Fibroblast of peridontal ligament (primary cell): ENCODE data around the gene KRTAP4-12.
A peak's percentile ranks its signal among the peaks of the same experiment; 100 is the strongest.
"Not testable (repeated sequence)": the region's sequence is repeated elsewhere in the genome, so short reads cannot be mapped to it uniquely, and the experiment has no call there.

Experiments used
- DNase-seq: peaks from one replicate; pipeline ENCODE4 v3.0.0-alpha.2; 2010; ENCODE audit errors: extremely low read depth

KRTAP4-12 gene

DNA sequence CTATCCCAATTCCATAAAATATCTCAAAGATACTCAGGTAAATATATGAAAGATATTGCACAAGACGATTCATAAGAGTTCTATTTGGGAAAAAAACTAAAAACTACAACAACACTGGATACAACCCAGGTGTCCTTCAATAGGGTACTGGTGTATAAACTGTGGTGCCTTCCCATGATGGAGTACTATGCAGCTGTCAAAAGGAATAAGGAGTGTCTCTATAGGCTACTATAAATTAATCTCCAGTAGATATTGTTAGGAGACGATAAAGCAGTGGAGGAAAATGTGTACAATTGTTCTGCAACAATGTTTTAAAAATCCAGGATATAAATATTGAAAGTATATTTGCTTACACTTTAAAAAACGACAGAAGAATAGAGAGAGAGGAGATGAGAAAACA, 2.4 kb upstream of the KRTAP4-12 start:
- DNase-seq, result no peak

DNA sequence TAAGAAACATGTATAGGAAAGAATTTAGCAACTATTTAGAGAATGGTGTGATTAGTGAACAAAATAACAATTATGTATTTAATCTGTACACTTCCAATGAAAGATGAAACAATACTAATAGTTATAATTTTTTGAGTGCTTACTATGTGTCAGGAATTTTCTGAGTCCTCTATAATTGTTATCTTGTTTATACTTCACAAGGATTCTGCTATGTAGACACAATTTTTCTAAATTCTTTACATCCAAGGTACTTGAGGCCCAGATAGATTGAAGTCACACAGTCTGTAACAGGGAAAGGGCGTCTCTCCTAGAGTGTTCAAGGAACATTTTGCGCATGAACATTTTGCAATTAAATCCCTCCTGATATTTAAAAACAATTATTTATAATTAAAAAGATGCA, 1.1 kb upstream of the KRTAP4-12 start:
- DNase-seq, result no peak

DNA sequence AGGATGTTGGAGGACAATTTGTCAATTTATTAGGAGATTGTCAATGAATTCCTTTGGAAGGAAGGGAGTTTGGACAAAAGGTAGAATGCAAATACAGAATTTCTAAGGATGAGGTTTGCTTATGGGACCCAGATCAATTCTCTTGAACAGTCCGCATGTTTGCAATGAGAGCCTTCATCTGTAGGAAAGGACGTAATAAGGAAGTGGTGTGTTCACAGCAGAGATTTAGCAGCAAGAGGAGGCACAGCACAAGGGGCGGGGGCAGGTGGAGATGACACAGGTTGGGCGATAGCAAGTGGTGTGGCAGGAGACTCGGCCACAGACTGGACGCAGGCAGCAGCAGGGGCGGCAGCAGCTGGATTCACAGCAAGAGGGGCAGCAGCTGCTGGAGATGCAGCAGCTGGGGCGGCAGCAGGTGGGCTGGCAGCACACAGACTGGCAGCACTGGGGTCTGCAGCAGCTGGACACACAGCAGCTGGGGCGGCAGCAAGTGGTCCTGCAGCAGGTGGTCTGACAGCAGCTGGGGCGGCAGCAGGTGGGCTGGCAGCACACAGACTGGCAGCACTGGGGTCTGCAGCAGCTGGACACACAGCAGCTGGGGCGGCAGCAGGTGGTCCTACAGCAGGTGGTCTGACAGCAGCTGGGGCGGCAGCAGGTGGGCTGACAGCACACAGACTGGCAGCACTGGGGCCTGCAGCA, 541 bp downstream of the KRTAP4-12 start:
- not testable (repeated sequence) for DNase-seq

DNA sequence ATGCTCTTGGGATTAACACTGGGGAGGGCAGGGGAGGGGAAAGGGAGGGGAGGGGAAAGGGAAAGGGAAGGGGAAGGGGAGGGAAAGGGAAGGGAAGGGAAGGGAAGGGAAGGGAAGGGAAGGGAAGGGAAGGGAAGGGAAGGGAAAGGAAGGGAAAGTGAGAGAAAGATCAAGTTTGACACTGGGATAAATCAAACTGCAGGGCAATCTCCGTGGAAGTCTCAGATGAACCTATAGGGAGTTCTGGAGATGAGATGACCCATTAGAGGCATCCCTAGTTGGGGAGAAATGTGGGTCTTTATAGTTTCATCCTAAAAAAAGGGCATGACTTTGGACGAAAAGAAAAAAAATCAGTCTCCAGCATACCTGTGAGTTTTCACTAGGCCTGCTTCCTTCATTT, 2.2 kb downstream of the KRTAP4-12 start:
- no peak for DNase-seq

DNA sequence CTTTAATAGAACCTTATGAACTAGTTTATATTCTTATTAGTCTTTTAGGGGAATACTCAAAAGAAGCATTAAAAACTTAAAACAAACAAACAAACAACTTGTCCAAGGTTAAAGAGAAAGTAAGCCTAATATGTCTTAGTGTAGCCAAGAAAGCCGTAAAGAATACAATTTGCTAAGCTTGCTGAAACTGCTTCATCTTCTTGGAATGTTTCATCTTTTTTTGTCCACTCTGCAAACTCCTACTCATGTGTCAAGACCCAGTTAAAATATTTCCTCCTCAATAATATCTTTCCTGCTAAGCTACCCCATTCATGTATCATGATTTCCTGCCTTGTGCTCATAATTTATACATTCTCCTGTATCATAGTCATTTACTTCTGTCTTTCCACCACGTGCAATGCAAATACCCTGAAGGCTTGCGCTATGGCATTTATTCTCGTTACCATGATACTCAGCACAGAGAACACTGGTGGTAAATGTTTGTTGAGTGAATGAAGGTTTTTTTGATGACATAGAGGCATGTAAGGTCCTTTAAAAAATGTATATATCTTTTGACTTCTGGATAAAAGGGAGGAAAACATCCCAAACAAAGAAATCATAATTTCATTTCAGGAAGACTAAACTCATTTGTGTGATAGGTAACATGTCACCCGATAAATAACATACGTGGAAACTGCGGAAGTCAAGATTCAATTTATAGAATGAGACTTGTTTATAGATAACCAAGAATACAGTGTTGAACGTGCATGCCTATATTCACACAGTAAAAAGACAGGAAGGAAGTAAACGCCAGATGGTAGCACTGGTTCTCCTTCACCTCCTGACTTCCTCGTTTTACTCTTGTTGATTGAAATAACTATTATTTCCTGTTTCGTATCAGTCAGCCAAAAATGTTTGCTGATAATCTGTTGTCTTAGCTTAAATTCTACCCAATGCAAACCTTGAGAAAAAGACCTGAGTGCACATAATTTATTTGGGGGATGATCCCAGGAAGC, 4.0 kb downstream of the KRTAP4-12 start:
- DNase-seq, result not testable (repeated sequence)

DNA sequence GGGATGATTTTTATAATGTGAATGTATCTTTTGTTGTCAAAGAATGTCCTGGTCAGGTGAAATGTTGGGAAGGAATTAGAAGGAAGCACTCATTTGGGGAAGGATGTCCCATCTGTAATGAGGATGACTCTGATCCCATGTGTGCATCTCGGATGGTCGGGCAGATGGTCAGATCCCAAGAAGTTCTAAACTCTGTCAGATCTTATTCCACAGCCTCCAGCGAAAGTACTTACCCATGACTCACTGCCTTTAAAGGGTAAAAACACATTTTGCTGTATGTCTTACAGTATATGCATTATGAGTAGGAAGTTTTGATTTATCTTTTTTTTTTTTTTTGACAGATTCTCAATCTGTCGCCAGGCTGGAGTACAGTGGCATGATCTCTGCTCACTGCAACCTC, 5.3 kb downstream of the KRTAP4-12 start:
- no peak for DNase-seq

DNA sequence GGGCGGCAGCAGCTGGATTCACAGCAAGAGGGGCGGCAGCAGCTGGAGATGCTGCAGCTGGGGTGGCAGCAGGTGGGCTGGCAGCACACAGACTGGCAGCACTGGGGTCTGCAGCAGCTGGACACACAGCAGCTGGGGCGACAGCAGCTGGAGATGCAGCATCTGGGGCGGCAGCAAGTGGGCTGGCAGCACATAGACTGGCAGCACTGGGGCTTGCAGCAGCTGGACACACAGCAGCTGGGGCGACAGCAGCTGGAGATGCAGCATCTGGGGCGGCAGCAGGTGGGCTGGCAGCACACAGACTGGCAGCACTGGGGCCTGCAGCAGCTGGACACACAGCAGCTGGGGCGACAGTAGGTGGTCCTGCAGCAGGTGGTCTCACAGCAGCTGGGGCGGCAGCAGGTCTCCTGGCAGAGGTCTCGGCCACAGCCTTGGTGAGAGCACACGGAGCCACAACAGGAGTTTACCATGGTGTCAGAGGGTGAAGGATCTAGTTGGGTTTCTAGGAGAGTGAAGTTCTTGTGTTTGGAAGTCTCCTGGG, 6.1 kb downstream of the KRTAP4-12 start, which contains the start of gene KRTAP4-11:
KRTAP4-11 (minus strand) TSS at position 528 of the 541 bp plus-strand sequence; CDS start at position 470, 58 bp downstream.
- DNase-seq, result not testable (repeated sequence)

DNA sequence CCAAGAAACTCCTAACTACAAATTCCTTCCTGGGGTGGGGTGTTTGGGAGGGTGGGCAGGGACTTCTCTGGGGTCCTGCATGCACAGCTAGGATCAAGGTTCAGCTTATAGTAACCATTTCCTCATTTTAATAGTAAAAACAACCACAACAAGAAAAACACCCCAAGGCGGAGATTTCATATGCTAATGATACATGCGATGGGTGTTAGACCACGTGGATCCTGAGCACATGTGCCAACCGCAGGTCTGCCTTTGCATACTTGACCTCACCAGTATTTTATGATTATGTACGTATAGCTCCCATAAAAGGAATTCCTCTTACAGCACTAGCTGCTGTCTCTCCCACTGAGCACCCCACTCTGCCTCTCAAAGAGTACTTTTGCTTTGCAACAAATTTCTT, 7.7 kb downstream of the KRTAP4-12 start:
- DNase-seq, result no peak

DNA sequence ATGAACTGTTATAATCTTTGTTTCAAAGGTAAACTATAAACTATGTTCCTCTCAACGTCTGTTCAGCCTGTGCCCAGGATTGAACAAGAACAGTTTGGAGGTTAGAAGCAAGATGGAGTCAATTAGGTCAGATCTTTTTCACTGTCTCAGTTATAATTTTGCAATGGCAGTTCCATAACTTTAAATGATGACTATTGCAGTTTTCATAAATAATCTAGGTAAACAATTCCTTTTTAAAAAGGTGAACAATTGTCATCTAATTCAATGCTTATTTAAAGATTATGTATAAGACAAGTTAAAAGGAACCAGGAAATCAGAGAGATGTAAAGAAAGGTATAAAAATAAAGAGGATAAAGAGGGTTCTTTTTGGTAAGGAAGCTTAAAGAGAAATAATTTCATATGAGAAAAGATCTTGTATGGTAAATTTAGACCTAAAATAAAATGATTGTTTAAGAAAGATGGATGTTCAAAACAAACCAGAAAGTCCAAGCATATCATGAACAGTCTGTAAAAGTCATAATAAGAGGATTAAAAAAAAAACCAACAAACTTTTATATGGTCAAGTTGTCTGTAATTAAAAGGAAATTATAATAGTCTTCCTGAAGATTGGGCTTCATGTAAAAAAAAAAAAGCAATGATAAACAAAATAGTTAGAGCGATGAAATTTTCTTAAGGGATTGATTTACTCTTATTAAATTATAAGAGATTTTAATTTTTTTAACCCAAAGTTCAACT, 12.7 kb downstream of the KRTAP4-12 start:
- DNase-seq, result no peak

DNA sequence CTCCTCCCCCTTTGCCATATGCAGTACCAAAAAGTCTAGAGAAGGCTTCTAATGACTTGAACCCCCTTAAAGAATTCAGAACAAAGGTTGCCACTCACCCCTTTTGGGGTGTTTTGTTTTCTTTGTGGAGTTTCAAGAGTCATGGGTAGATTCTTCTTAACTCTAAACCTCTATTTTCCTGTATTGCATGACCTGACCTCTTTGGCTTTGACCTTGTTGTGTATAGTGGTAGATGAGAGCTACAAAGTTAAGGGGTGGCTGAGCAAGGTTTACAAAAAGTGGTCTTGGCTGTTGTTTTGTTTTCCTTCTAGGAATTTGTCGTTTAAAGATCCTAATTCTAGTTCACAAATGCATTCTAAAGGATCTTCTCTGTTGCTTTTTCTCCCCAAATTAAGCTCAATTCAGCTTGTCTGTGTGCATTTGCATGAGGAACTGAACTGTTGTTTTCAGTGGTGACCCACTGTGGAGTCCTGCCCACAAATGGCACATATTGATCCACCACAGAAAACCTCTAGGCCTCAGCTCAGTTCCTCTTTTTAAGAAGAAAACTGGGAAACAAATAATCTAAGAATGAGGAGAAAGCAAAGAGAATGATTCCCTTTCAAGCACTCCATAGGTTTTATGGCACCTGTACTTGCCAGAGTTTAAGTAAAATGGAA, 15.1 kb downstream of the KRTAP4-12 start:
- DNase-seq, result not testable (repeated sequence)

DNA sequence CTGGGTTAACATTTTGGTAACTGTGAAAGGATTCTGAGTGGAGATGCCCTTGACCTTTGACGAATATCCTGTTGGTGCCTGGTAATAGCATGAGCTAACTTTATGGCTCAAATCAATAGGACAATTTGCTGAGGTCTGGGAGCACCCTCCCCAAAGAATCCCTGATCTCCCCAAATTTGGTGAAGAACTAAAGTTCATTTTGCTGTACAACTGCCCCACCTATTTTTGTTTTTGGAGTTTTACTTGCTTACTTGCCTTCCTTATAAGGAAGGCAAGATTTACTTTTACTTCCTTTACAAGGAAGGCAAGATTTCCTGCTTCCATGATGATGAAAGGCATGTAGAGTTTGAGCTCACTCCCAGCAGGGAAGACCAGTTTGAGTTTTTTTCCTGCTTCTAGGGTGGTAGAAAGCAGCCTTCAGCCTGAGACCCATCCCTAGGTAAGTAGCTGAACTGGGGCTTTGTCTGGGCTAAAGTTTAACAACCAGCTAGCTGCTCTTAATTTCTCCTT, 16.0 kb downstream of the KRTAP4-12 start:
- DNase-seq, result peak; percentile 58

DNA sequence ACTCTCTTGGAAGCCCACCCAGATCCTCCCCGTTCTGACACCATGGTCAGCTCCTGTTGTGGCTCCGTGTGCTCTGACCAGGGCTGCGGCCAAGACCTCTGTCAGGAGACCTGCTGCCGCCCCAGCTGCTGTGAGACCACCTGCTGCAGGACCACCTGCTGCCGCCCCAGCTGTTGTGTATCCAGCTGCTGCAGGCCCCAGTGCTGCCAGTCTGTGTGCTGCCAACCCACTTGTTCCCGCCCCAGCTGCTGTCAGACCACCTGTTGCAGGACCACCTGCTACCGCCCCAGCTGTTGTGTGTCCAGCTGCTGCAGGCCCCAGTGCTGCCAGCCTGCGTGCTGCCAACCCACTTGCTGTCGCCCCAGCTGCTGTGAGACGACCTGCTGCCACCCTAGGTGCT, 18.6 kb downstream of the KRTAP4-12 start, which contains the start of gene KRTAP4-9:
KRTAP4-9 (plus strand) TSS at position 43 of the 400 bp plus-strand sequence; CDS start at position 43, 0 bp downstream.
- not testable (repeated sequence) for DNase-seq

DNA sequence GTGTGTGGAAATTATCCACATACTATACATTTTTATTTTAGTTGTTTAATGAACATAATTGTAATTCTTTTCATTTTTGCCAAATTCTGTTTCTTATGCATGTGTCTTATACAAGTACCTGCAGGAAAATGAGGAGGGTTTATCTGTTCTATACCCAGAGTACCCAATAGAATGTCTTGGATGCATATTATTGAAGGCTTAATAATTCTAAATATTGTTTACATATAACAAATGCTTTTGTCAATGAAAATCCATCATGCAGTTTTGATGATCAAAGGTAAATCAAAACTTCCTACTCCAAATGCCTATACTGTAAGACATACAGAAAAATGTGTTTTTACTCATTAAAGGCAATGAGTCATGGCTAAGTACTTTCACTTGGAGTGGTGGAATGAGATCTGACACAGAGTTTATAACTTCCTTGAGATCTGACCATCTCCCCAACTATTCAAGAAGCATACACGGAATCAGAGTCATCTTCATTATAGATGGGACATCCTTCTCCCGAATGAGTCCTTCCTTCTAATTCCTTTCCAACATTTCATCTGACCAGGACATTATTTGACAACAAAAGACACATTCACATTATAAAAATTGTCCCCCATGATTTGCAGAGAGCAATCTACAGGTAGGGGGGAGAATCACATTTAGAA, 19.5 kb downstream of the KRTAP4-12 start:
- DNase-seq, result peak; percentile 63

DNA sequence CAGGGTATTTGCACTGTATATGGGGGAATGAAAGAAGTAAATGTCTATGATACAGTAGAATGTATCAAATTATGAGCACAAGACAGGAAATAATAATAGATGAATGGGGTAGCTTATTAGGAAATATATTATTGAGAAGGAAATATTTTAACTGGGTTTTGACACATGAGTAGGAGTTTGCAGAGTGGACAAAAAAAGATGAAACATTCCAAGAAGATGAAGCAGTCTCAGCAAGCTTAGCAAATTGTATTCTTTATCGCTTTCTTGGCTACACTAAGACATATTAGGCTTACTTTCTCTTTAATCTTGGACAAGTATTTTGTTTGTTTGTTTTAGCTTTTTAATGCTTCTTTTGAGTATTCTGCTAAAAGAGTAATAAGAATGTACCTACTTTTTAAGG, 20.1 kb downstream of the KRTAP4-12 start:
- DNase-seq, result no peak

DNA sequence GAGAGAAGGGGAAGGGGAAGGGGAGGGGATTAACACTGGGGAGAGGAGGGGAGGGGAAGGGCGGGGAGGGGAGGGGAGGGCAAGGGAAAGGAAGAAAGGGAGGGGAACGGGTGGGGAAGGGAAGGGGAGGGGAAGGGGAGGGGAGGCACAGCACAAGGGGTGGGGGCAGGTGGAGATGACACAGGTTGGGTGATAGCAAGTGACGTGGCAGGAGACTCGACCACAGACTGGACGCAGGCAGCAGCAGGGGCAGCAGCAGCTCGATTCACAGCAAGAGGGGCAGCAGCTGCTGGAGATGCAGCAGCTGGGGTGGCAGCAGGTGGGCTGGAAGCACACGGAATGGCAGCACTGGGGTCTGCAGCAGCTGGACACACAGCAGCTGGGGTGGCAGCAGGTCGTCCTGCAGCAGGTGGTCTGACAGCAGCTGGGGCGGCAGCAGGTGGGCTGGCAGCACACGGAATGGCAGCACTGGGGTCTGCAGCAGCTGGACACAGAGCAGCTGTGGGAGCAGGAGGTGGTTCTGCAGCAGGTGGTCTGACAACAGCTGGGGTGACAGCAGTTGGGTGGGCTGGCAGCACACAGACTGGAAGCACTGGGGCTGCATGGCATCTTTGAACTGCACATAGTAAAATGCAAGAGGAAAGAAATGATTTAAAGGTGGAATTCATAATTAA, 22.3 kb downstream of the KRTAP4-12 start, which contains the start of gene KRTAP4-16:
KRTAP4-16 (minus strand) TSS at position 624 of the 674 bp plus-strand sequence; CDS start at position 624, 0 bp downstream.
- DNase-seq, result no peak

DNA sequence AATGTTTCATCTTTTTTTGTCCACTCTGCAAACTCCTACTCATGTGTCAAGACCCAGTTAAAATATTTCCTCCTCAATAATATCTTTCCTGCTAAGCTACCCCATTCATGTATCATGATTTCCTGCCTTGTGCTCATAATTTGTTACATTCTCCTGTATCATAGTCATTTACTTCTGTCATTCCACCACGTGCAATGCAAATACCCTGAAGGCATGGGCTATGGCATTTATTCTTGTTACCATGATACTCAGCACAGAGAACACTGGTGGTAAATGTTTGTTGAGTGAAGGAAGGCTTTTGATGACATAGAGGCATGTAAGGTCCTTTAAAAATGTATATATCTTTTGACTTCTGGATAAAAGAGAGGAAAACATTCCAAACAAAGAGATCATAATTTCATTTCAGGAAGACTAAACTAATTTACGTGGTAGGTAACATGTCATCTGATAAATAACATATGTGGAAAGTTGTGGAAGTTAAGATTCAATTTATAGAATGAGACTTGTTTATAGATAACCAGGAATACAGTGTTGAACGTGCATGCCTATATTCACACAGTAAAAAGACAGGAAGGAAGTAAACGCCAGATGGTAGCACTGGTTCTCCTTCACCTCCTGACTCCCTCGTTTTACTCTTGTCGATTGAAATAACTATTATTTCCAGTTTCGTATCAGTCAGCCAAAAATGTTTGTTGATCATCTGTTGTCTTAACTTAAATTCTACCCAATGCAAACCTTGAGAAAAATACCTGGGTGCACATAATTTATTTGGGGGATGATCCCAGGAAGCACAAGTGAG, 24.1 kb downstream of the KRTAP4-12 start:
- peak; percentile 55 for DNase-seq

DNA sequence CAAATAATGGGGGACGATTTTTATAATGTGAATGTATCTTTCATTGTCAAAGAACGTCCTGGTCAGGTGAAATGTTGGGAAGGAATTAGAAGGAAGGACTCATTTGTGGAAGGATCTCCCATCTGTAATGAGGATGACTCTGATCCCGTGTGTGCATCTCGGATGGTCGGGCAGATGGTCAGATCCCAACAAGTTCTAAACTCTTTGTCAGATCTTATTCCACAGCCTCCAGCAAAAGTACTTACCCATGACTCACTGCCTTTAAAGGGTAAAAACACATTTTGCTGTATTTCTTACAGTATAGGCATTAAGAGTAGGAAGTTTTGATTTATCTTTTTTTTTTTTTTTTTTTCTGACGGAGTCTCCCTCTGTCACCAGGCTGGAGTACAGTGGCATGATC, 25.5 kb downstream of the KRTAP4-12 start:
- DNase-seq, result peak; percentile 63

DNA sequence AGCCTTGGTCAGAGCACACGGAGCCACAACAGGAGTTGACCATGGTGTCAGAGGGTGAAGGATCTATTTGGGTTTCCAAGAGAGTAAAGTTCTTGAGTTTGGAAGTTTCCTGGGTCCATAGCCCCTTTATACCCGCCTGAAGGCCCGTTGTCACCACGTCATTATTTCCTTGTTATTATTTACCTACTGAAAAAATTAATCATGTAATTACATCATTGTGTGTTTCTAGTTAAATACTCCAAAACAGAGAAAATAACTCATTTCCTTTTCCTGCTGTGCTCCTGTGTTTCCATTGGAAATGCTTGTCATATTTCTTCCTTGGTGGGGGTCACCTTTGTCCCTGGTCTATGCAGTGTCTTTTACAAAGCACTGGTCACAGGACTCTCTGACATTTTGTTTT, 25.9 kb downstream of the KRTAP4-12 start, which contains the start of gene KRTAP4-8:
KRTAP4-8 (minus strand) TSS at position 101 of the 400 bp plus-strand sequence; CDS start at position 43, 58 bp downstream.
- no peak for DNase-seq
